ENCODE measurements around the gene CLINT1. TPM values are rescaled to one million over a fixed set of nuclear protein-coding genes. Genes with fewer than 3 reads are reported as not detected.

Gene CLINT1
- total RNA-seq, 4 donors from 2014 or later, result 48.3 to 84.6 (median 61.7) TPM

GRCh38 chr5:157900644-157901043 is 41.7 kb upstream of the CLINT1 start:
- H3K36me3 ChIP-seq, result no peaks in the 10 kb centered on the region
- 58 to 61% methylated on average over 4 of the region's 4 CpGs for WGBS, 2 donors
- TF ChIP-seq POLR2A (IDR thresholded peaks at IDR 0.05), result no peak
- TF ChIP-seq CTCF (IDR thresholded peaks at IDR 0.05), result no peak
- TF ChIP-seq EP300 (IDR thresholded peaks at IDR 0.05), result no peak
- no peak overlapping the region for H3K4me3 ChIP-seq
- H3K27ac ChIP-seq, result no peak overlapping the region
- no peaks in the 10 kb centered on the region for H3K9me3 ChIP-seq
- H3K4me1 ChIP-seq, result peaks cover 0 to 3% (median 0%) of the 10 kb centered on the region in 4 donors
- no peak for DNase-seq (ENCODE audit: low spot score in 2 of 2)
- H3K27me3 ChIP-seq, result no peaks in the 10 kb centered on the region

GRCh38 chr5:157893611-157894010 is 34.7 kb upstream of the CLINT1 start:
- Histone ChIP-seq H3K27ac (no peak overlapping the region), H3K4me3 (no peak overlapping the region), H3K27me3 (no peaks in the 10 kb centered on the region), H3K36me3 (no peaks in the 10 kb centered on the region), H3K9me3 (no peaks in the 10 kb centered on the region), H3K4me1 (no peaks in the 10 kb centered on the region)
- TF ChIP-seq CTCF (IDR thresholded peaks at IDR 0.05) (no peak), EP300 (IDR thresholded peaks at IDR 0.05) (no peak), POLR2A (IDR thresholded peaks at IDR 0.05) (no peak)
- WGBS, 2 donors, result 90 to 95% methylated on average over 4 of the region's 4 CpGs
- no peak for DNase-seq (ENCODE audit: low spot score in 2 of 2)

- Histone ChIP-seq H3K27ac (no peak overlapping the region), H3K9me3 (no peaks in the 10 kb centered on the region), H3K27me3 (no peaks in the 10 kb centered on the region), H3K4me1 (no peaks in the 10 kb centered on the region), H3K4me3 (no peak overlapping the region), H3K36me3 (no peaks in the 10 kb centered on the region)
- DNase-seq (ENCODE audit: low spot score in 2 of 2), result no peak
- no peak for TF ChIP-seq CTCF (IDR thresholded peaks at IDR 0.05)
- no peak for TF ChIP-seq POLR2A (IDR thresholded peaks at IDR 0.05)
- TF ChIP-seq EP300 (IDR thresholded peaks at IDR 0.05), result no peak
- WGBS, 2 donors, result 53 to 57% methylated on average over 4 of the region's 4 CpGs
Observed at GRCh38 chr5:157892974-157893373, 34.0 kb upstream of the CLINT1 start.

GRCh38 chr5:157890836-157891597 is 32.1 kb upstream of the CLINT1 start:
- Histone ChIP-seq H3K4me3 (no peak overlapping the region), H3K27ac (no peak overlapping the region), H3K9me3 (peaks cover 0 to 7% (median 0%) of the 10 kb centered on the region in 4 donors), H3K4me1 (no peaks in the 10 kb centered on the region), H3K36me3 (no peaks in the 10 kb centered on the region), H3K27me3 (no peaks in the 10 kb centered on the region)
- no peak for TF ChIP-seq CTCF (IDR thresholded peaks at IDR 0.05)
- no peak for DNase-seq (ENCODE audit: low spot score in 2 of 2)
- 90 to 94% methylated on average over 2 of the region's 2 CpGs for whole genome bisulfite sequencing, 2 donors

GRCh38 chr5:157888814-157889532 is 30.0 kb upstream of the CLINT1 start:
- Histone ChIP-seq H3K36me3 (no peaks in the 10 kb centered on the region), H3K4me1 (no peaks in the 10 kb centered on the region), H3K9me3 (peaks cover 0 to 7% (median 0%) of the 10 kb centered on the region in 4 donors), H3K4me3 (no peak overlapping the region), H3K27me3 (no peaks in the 10 kb centered on the region), H3K27ac (no peak overlapping the region)
- TF ChIP-seq EP300 (IDR thresholded peaks at IDR 0.05), result no peak
- no peak for TF ChIP-seq CTCF (IDR thresholded peaks at IDR 0.05)
- no peak for TF ChIP-seq POLR2A (IDR thresholded peaks at IDR 0.05)
- DNase-seq (ENCODE audit: low spot score in 2 of 2), result no peak
- WGBS, 2 donors, result 92 to 96% methylated on average over 1 of the region's 1 CpG

All from tibial nerve (tissue), 4 donors.